Left ventricle myocardium superior (tissue), 1 donor: Measurements from ENCODE around the gene SLC9A6. TPM values are rescaled to one million over a fixed set of nuclear protein-coding genes. Genes with fewer than 3 reads are reported as not detected.

Experiments used
- ATAC-seq: fragments of 200-7000 bp; cut with Tn5 transposase; one replicate; pipeline ENCODE4 v1.9.1; 2020; ENCODE audit warnings: mild to moderate bottlenecking, moderate library complexity
- DNase-seq: peaks from one replicate; pipeline ENCODE4 v3.0.0-alpha.2; 2020
- intact Hi-C: fragments of 100-400 bp; cut with micrococcal nuclease; formaldehyde crosslinking; loops from one replicate; pipeline ENCODE4 v1.11.0; 2022
- long read RNA-seq: library from polyadenylated mRNA; unstranded; transcript quantifications from one replicate; pipeline ENCODE4 v2.0.0, GENCODE V29; 2021
- total RNA-seq: library from RNA; stranded (reverse); fragmentation: NEBNext Ultra II Directional; extraction: Animal tissue kit (Norgen Biotek cat#: 25700); gene quantifications from one replicate; pipeline ENCODE4 v1.2.1, GENCODE V29; 2021
- donor health status: DM: no; HTN: yes; CAD: no; lungs with severe emphysema.

SLC9A6 gene
- 17.3 TPM for total RNA-seq
- long read RNA-seq, full-length matches to known transcripts: 43 of 53 reads
- long read RNA-seq, partial matches to known transcripts: 2 of 53 reads
- long read RNA-seq, other reads (novel, unspliced or antisense): 8 of 53 reads

DNA sequence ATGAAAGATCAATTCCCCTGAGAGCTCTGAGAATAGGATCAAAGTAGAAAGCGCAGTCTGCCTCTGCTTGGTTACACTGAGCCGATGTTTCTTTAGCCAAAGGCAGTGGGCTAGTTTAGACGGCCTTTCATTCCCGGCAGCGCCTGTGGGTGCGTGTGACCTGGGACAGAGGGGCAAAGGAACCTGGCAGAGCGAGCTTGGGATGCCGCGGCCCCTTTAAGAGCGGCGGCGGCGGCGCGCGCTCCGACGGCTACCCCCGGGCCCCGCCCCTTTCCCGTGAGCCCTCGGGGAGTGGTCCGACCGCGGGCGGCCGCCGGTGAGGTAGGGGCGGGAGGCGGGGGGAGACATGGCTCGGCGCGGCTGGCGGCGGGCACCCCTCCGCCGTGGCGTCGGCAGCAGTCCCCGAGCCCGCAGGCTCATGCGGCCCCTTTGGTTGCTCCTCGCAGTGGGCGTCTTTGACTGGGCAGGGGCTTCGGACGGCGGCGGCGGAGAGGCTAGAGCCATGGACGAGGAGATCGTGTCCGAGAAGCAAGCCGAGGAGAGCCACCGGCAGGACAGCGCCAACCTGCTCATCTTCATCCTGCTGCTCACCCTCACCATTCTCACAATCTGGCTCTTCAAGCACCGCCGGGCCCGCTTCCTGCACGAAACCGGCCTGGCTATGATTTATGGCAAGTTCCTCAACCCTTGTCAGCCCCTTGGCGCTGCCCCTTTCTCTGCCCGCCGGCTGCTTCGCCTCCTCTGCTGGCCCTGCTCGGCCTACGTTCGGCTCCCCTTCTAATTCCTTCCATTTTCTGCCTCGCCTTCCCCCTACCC is at the start of gene SLC9A6:
SLC9A6 (plus strand) TSS at position 279 of the 816 bp plus-strand sequence; CDS start at position 503, 224 bp downstream.
- DNase-seq: peak; percentile 87
- intact Hi-C loops: no loop called here
- ATAC-seq: peak; percentile 99

GRCh38 chrX:135944486-135944885 is 40.7 kb upstream of the SLC9A6 start:
- intact Hi-C loops: no loop called here
- no peak for ATAC-seq

DNA sequence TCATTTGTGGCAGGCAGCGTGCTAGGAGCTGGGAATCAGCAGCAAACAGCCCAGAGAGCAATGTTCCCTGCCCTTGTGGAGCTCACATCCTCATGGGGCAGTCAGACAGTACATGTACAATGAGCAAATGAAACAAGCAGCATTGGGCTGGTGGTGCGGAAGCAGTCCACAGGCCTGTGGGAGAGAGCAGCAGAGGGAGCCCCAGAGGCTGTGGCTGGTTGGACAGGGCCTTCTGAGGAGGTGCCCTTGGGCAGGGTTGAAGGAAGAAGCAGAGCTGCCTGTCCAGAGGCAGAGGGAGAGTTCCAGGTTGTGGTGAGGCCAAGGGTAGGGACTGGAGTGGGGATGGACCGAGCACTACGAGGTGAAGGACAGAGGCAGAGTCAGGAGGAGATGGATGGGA is 33.9 kb upstream of the SLC9A6 start:
- intact Hi-C loops: no loop called here
- DNase-seq: no peak
- no peak for ATAC-seq

More at GRCh38 chrX:135944486-135944885, 40.7 kb upstream of the SLC9A6 start:
- DNase-seq: no peak

GRCh38 chrX:135973025-135973547 is 12.1 kb upstream of the SLC9A6 start:
- intact Hi-C loops: no loop called here
- DNase-seq: no peak
- ATAC-seq: peak; percentile 35

- intact Hi-C loops: no loop called here
- ATAC-seq: peak; percentile 93
- DNase-seq: peak; percentile 86
These were observed 11.5 kb upstream of the SLC9A6 start, which contains the start of gene MMGT1 for GRCh38 chrX:135973548-135974278. MMGT1 (minus strand) TSS chrX:135973988; CDS start chrX:135973675, 313 bp downstream.

DNA sequence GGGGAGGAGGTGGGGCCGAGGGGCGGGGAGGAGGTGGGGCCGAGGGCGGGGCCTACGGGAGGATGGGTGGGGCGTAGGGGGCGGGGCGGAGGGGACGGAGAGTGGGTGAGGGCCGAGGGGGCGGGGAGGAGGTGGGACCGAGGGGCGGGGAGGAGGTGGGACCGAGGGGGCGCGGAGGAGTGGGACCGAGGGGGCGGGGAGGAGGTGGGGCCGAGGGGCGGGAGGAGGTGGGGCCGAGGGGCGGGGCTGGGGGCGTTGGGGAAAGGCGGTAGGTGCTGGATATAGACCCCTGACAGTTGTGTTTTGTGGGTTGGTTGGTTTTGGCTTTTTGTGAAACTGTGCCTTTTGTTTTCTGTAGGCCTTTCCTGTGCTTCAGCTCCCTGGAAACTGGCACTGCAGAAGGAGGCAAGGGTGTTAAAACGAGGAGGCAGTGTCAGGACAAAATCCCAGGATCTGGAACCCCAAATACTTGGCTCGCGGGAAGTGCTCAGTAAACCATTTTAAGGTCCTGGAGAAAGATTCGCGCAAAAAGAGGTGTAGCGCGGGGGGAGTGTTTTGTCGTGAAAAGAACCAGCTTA is 10.9 kb upstream of the SLC9A6 start:
- intact Hi-C loops: no loop called here
- peak; percentile 76 for ATAC-seq
- peak; percentile 80 for DNase-seq

DNA sequence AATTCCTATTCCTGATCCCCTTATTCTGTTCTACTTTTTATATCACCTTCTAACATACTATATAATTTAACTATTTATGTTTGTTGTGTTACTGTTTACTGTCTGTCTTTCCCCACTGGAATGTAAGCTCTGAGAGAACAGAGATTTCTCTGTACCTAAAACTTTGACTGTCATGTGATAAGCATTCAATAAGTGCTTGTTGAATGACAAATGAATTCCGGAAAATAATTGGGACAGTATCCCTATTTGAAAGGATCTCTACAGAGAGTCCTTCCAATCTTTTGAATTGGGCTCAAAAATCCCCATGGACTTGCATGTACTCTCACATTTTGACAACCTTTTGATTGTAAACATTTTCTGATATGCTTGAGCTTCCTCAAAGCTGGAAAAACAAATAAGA is 9.8 kb upstream of the SLC9A6 start:
- intact Hi-C loops: no loop called here
- DNase-seq (no peak), ATAC-seq (no peak)

DNA sequence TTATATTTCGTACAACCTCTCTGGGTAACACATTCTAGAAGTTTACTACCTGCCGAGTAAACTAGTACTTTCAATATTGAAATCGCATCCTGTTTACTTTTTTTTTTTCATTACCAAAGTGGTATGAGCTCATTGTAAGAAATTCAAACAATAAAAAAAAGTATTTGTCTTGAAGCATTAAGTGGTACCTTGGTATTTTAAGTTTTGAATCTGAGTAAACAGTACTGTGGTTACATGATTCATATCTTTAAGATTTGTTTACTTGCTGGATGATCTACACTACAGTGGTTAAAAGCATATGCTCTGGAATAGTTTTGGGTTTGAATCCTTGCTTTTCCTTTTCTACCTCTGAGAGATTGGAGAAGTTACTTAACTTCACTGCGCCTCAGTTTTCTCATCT is 7.6 kb upstream of the SLC9A6 start:
- DNase-seq (no peak), ATAC-seq (no peak)
- intact Hi-C loops: no loop called here

GRCh38 chrX:135981010-135981409 is 4.2 kb upstream of the SLC9A6 start:
- intact Hi-C loops: no loop called here
- DNase-seq (no peak), ATAC-seq (no peak)

- intact Hi-C loops: no loop called here
- no peak for ATAC-seq
- no peak for DNase-seq
These were observed 3.6 kb upstream of the SLC9A6 start for GRCh38 chrX:135981668-135982067.

GRCh38 chrX:135982860-135983259 is 2.4 kb upstream of the SLC9A6 start:
- intact Hi-C loops: no loop called here
- no peak for ATAC-seq

DNA sequence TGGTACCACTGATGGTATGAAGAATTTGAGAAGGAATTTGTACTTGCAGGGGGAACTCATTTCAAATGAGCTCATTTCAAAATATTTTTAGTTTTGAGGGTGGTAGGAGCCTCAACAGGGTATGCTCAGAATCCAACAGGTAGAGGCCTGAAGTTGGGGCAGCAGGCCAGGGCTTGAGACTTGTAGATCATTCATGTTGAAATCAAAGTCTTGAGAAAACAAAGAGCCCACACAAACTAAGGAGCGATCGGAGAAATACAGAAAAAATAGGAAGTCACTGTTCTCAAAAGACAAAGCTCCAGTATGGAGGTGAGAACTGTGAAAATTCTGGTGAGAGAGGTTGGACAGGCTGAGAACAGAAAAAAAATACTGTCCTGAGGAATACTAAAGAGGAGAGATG is 979 bp upstream of the SLC9A6 start:
- intact Hi-C loops: no loop called here
- no peak for DNase-seq
- ATAC-seq: no peak

More at GRCh38 chrX:135982860-135983259, 2.4 kb upstream of the SLC9A6 start:
- no peak for DNase-seq

GRCh38 chrX:135984791-135985156 is 461 bp upstream of the SLC9A6 start:
- DNase-seq (no peak), ATAC-seq (peak; percentile 7)
- intact Hi-C loops: no loop called here

GRCh38 chrX:135985973-135986310 is 707 bp downstream of the SLC9A6 start:
- ATAC-seq: no peak
- intact Hi-C loops: no loop called here

GRCh38 chrX:135988245-135988644 is 3.0 kb downstream of the SLC9A6 start:
- no peak for DNase-seq
- intact Hi-C loops: no loop called here
- ATAC-seq: no peak

More at GRCh38 chrX:135985973-135986310, 707 bp downstream of the SLC9A6 start:
- no peak for DNase-seq

- ATAC-seq: no peak
- intact Hi-C loops: no loop called here
- no peak for DNase-seq
These were observed 29.8 kb downstream of the SLC9A6 start for GRCh38 chrX:136015016-136015415.

GRCh38 chrX:136016881-136017280 is 31.6 kb downstream of the SLC9A6 start:
- intact Hi-C loops: no loop called here
- DNase-seq: no peak
- no peak for ATAC-seq

DNA sequence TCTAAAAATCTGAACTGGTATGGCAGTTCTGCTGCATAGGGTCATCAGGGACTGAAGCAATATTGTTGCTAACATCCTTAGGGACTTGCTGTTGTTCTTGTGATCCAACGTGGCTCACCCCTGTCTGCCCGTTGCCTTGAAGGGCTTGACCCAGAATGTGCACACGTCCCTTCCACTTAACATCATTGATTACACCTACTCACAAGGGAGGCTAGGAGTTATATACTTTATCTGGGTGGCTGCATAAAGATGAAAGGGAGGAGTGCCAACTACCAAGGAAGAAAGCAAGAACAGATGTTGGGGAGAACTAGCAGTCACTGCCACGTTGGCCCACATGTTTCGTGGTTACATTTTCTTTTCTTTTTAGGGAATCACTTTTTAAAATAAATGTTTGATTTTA is 34.0 kb downstream of the SLC9A6 start:
- ATAC-seq (no peak), DNase-seq (no peak)
- intact Hi-C loops: no loop called here

DNA sequence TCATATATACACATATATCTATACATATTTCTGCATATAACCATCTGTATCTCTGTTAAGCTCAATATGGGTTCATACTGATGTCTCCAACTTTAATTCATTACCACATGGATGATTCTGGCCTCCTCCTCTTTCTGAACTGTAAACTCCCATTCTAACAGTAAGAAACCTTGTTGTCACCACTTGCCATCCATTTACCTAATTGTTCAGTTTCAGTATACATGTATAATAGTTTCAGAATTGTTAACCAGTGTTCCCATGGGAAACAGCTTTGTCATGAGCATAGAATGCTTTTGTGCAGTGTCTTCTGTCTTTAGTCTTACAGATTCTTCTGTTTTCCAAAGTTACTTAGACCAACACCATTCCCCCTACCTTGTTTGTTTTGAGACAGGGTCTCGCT is 35.9 kb downstream of the SLC9A6 start:
- ATAC-seq: no peak
- intact Hi-C loops: no loop called here
- DNase-seq: no peak

- intact Hi-C loops: no loop called here
- DNase-seq (no peak), ATAC-seq (no peak)
These were observed 36.7 kb downstream of the SLC9A6 start for GRCh38 chrX:136021903-136022302.
